ENCODE measurements around the gene COL4A2. TPM values are rescaled to one million over a fixed set of nuclear protein-coding genes. Genes with fewer than 3 reads are reported as not detected.

COL4A2 gene
- total and polyA plus RNA-seq, 7 experiments from 2014 or later = 0.05 TPM; not detected in 6

GRCh38 chr13:110262508-110263291, 44.4 kb upstream of the COL4A2 start:
- H3K4me3 Mint-ChIP-seq = no peak overlapping the region
- intact Hi-C loops (cut with micrococcal nuclease) = no loop called here
- no peak overlapping the region for H3K27ac Mint-ChIP-seq
- DNase-seq (no peak), ATAC-seq (no peak)
- Histone ChIP-seq H3K27ac (ENCODE audit: low read depth, low read length) (no peak overlapping the region), H3K4me1 (ENCODE audit: control insufficient read depth in 2 of 2, insufficient read depth in 2 of 2, low read length in 2 of 2) (no peaks in the 10 kb centered on the region), H3K9me3 (ENCODE audit: control insufficient read depth in 2 of 3, low read length in 3 of 3) (no peaks in the 10 kb centered on the region), H3K4me3 (ENCODE audit: low read length) (no peak overlapping the region), H3K27me3 (ENCODE audit: control insufficient read depth in 2 of 2, insufficient read depth in 2 of 2, low read length in 2 of 2) (no peaks in the 10 kb centered on the region), H3K36me3 (ENCODE audit: control insufficient read depth in 2 of 3, insufficient read depth in 3 of 3, low read length in 3 of 3) (no peaks in the 10 kb centered on the region)
- no peaks in the 10 kb centered on the region for H3K4me1 Mint-ChIP-seq
- POLR2A ChIA-PET = no interaction called here
- peaks cover 18 to 59% (median 36%) of the 10 kb centered on the region in 5 donors for H3K27me3 Mint-ChIP-seq
- H3K36me3 Mint-ChIP-seq = peaks cover 0 to 3% (median 0%) of the 10 kb centered on the region in 5 donors
- H3K9me3 Mint-ChIP-seq = peaks cover 0 to 6% (median 0%) of the 10 kb centered on the region in 11 donors
- CTCF ChIA-PET = no interaction called here

- Histone ChIP-seq H3K27me3 (ENCODE audit: control insufficient read depth in 2 of 2, insufficient read depth in 2 of 2, low read length in 2 of 2) (no peaks in the 10 kb centered on the region), H3K36me3 (ENCODE audit: control insufficient read depth in 2 of 3, insufficient read depth in 3 of 3, low read length in 3 of 3) (no peaks in the 10 kb centered on the region), H3K27ac (ENCODE audit: low read depth, low read length) (no peak overlapping the region), H3K4me3 (ENCODE audit: low read length) (no peak overlapping the region), H3K9me3 (ENCODE audit: control insufficient read depth in 2 of 3, low read length in 3 of 3) (no peaks in the 10 kb centered on the region), H3K4me1 (ENCODE audit: control insufficient read depth in 2 of 2, insufficient read depth in 2 of 2, low read length in 2 of 2) (no peaks in the 10 kb centered on the region)
- intact Hi-C loops (cut with micrococcal nuclease) = no loop called here
- Mint-ChIP-seq H3K9me3 (peaks cover 0 to 6% (median 0%) of the 10 kb centered on the region in 11 donors), H3K4me3 (no peak overlapping the region), H3K27ac (no peak overlapping the region), H3K36me3 (peaks cover 0 to 3% (median 0%) of the 10 kb centered on the region in 5 donors), H3K27me3 (peaks cover 20 to 59% (median 36%) of the 10 kb centered on the region in 5 donors), H3K4me1 (no peaks in the 10 kb centered on the region)
- DNase-seq (no peak), ATAC-seq (no peak)
- POLR2A ChIA-PET = no interaction called here
- CTCF ChIA-PET = no interaction called here
Observed at GRCh38 chr13:110263404-110263803, 43.7 kb upstream of the COL4A2 start.

DNA sequence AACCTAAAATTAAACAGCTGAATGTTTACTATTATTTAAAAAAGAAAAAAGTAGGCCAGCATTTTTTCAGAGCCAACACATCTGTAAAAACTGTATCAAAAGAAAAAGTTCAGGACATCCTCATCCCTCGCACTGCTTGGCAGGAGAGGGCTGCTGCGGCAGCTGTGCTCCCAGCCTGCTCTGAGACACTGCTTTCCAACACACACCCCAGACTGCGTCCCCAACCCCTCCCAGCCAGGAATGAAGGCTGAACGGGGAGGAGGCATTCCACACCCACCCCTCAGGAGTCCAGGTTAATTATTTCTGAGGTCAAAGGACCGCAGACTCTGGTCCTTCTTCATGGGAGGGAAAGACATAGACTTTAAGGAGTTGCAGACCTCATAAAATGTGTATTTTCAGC, 43.2 kb upstream of the COL4A2 start:
- CTCF ChIA-PET = no interaction called here
- Mint-ChIP-seq H3K27ac (no peak overlapping the region), H3K4me3 (no peak overlapping the region), H3K9me3 (peaks cover 0 to 4% (median 0%) of the 10 kb centered on the region in 11 donors), H3K36me3 (peaks cover 0 to 3% (median 0%) of the 10 kb centered on the region in 5 donors), H3K4me1 (no peaks in the 10 kb centered on the region), H3K27me3 (peaks cover 20 to 58% (median 35%) of the 10 kb centered on the region in 5 donors)
- Histone ChIP-seq H3K9me3 (ENCODE audit: control insufficient read depth in 2 of 3, low read length in 3 of 3) (no peaks in the 10 kb centered on the region), H3K27ac (ENCODE audit: low read depth, low read length) (no peak overlapping the region), H3K27me3 (ENCODE audit: control insufficient read depth in 2 of 2, insufficient read depth in 2 of 2, low read length in 2 of 2) (no peaks in the 10 kb centered on the region), H3K4me3 (ENCODE audit: low read length) (no peak overlapping the region), H3K4me1 (ENCODE audit: control insufficient read depth in 2 of 2, insufficient read depth in 2 of 2, low read length in 2 of 2) (no peaks in the 10 kb centered on the region), H3K36me3 (ENCODE audit: control insufficient read depth in 2 of 3, insufficient read depth in 3 of 3, low read length in 3 of 3) (no peaks in the 10 kb centered on the region)
- intact Hi-C loops (cut with micrococcal nuclease) = no loop called here
- DNase-seq = no peak
- no peak for ATAC-seq
- POLR2A ChIA-PET = no interaction called here

DNA sequence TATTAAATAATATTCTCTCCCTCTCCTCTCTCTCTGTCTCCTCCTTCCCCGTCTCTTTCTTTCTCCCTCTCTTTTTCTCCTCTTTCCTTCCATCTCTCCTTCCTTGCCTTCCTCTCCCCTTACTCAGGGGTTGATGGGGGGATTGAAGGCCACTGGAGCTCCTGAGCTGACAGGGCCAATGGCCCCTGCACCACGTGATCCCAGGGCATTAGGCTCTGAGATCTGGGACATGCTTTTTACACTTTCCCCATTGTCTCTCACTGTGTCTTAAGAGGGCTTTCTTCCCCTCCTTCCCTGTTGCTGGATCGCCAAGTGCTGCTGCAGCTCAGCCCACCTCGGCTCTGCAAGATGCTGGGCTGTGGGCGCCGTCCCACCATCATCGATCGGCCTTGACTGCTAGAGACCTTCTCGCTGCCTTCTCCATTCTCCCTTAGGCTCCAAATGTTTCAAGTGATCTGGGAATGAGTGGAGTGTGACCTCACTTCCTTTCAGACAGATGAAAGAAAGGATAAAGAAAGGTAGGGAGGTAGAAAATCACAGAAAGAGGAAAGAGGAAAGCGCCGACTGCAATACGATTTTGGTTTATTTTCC, 42.3 kb upstream of the COL4A2 start:
- no peak overlapping the region for H3K4me3 Mint-ChIP-seq
- Histone ChIP-seq H3K36me3 (ENCODE audit: control insufficient read depth in 2 of 3, insufficient read depth in 3 of 3, low read length in 3 of 3) (no peaks in the 10 kb centered on the region), H3K27ac (ENCODE audit: low read depth, low read length) (no peak overlapping the region), H3K27me3 (ENCODE audit: control insufficient read depth in 2 of 2, insufficient read depth in 2 of 2, low read length in 2 of 2) (no peaks in the 10 kb centered on the region), H3K9me3 (ENCODE audit: control insufficient read depth in 2 of 3, low read length in 3 of 3) (no peaks in the 10 kb centered on the region), H3K4me3 (ENCODE audit: low read length) (no peak overlapping the region), H3K4me1 (ENCODE audit: control insufficient read depth in 2 of 2, insufficient read depth in 2 of 2, low read length in 2 of 2) (no peaks in the 10 kb centered on the region)
- DNase-seq (no peak), ATAC-seq (no peak)
- peaks cover 20 to 57% (median 29%) of the 10 kb centered on the region in 5 donors for H3K27me3 Mint-ChIP-seq
- no peak overlapping the region for H3K27ac Mint-ChIP-seq
- peaks cover 0 to 3% (median 0%) of the 10 kb centered on the region in 11 donors for H3K9me3 Mint-ChIP-seq
- CTCF ChIA-PET = no interaction called here
- intact Hi-C loops (cut with micrococcal nuclease) = no loop called here
- POLR2A ChIA-PET = no interaction called here
- no peaks in the 10 kb centered on the region for H3K4me1 Mint-ChIP-seq
- peaks cover 0 to 3% (median 0%) of the 10 kb centered on the region in 5 donors for H3K36me3 Mint-ChIP-seq

- intact Hi-C loops (cut with micrococcal nuclease) = no loop called here
- H3K27me3 ChIP-seq (ENCODE audit: control insufficient read depth in 2 of 2, insufficient read depth in 2 of 2, low read length in 2 of 2) = no peaks in the 10 kb centered on the region
Observed at GRCh38 chr13:110265341-110265681, 41.8 kb upstream of the COL4A2 start.

DNA sequence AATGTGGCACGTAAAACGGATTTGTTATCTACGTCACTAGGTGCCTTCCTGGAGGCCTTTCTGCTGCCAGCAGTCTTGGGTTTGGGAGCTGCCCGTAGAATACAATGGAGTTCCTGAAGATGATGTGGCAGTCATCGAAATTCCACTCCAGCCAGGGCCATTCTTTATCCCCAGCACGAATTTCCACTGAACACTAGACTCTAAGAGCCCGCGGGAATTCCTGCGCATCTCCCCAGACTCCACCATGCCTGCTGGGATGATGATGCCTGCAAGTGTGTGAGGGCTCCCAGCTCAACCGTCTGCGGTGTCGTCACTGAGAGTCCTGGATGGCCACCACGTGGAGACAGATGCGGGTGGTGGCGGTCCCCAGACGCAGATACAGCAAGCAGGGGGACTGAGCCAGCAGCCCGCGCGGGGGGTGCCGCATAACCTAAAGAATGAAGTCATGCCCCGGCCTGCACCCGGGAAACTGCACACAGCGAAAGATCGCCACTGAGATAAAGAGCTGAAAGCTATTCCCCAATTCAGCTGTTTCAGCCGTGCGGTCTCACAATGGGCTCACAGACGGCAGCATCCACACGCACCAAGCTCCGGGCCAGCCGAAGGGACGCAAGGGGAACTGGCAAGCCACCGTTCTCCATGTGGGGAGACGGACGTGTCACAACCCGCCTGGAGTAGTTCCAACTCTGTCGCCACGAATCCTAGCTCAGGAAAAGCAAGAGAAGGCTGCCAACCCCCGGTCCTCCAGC, 41.2 kb upstream of the COL4A2 start:
- H3K4me1 Mint-ChIP-seq = no peaks in the 10 kb centered on the region
- no peaks in the 10 kb centered on the region for H3K36me3 Mint-ChIP-seq
- peaks cover 17 to 54% (median 20%) of the 10 kb centered on the region in 5 donors for H3K27me3 Mint-ChIP-seq
- no peak for ATAC-seq
- no peak overlapping the region for H3K27ac Mint-ChIP-seq
- intact Hi-C loops (cut with micrococcal nuclease) = no loop called here
- POLR2A ChIA-PET = no interaction called here
- no peak overlapping the region for H3K4me3 Mint-ChIP-seq
- H3K36me3 ChIP-seq (ENCODE audit: control insufficient read depth in 2 of 3, insufficient read depth in 3 of 3, low read length in 3 of 3) = no peaks in the 10 kb centered on the region
- CTCF ChIA-PET = no interaction called here
- H3K4me1 ChIP-seq (ENCODE audit: control insufficient read depth in 2 of 2, insufficient read depth in 2 of 2, low read length in 2 of 2) = no peaks in the 10 kb centered on the region
- H3K9me3 Mint-ChIP-seq = peaks cover 0 to 1% (median 0%) of the 10 kb centered on the region in 11 donors
- no peak for DNase-seq
- no peaks in the 10 kb centered on the region for H3K27me3 ChIP-seq (ENCODE audit: control insufficient read depth in 2 of 2, insufficient read depth in 2 of 2, low read length in 2 of 2)
- H3K4me3 ChIP-seq (ENCODE audit: low read length) = no peak overlapping the region
- no peak overlapping the region for H3K27ac ChIP-seq (ENCODE audit: low read depth, low read length)
- no peaks in the 10 kb centered on the region for H3K9me3 ChIP-seq (ENCODE audit: control insufficient read depth in 2 of 3, low read length in 3 of 3)

More at GRCh38 chr13:110265341-110265681, 41.8 kb upstream of the COL4A2 start:
- ATAC-seq (no peak), DNase-seq (no peak)
- H3K9me3 ChIP-seq (ENCODE audit: control insufficient read depth in 2 of 3, low read length in 3 of 3) = no peaks in the 10 kb centered on the region
- Mint-ChIP-seq H3K36me3 (no peaks in the 10 kb centered on the region), H3K27me3 (peaks cover 17 to 55% (median 24%) of the 10 kb centered on the region in 5 donors), H3K4me1 (no peaks in the 10 kb centered on the region), H3K9me3 (peaks cover 0 to 1% (median 0%) of the 10 kb centered on the region in 11 donors), H3K27ac (no peak overlapping the region), H3K4me3 (no peak overlapping the region)
- H3K4me1 ChIP-seq (ENCODE audit: control insufficient read depth in 2 of 2, insufficient read depth in 2 of 2, low read length in 2 of 2) = no peaks in the 10 kb centered on the region
- no peak overlapping the region for H3K27ac ChIP-seq (ENCODE audit: low read depth, low read length)
- POLR2A ChIA-PET = no interaction called here
- CTCF ChIA-PET = no interaction called here
- no peak overlapping the region for H3K4me3 ChIP-seq (ENCODE audit: low read length)
- H3K36me3 ChIP-seq (ENCODE audit: control insufficient read depth in 2 of 3, insufficient read depth in 3 of 3, low read length in 3 of 3) = no peaks in the 10 kb centered on the region
